Vagina (tissue), 2 donors: Measurements from ENCODE around the gene EPHB6.

ENCODE experiments used
- CTCF ChIP-seq, 3 experiments: fragments of 450-650 bp in 2 of 3; fragments of 200-600 bp in 1 of 3; sonication (generic) in 1 of 3; IDR thresholded peaks; one replicate each; pipeline ENCODE4 v1.5.1; 2017 to 2019; ENCODE audit warnings: antibody characterized with exemption in 3 of 3, mild to moderate bottlenecking in 2 of 3, moderate library complexity in 2 of 3
- POLR2A ChIP-seq, 2 donors: fragments of 450-650 bp; IDR thresholded peaks; one replicate each; pipeline ENCODE4 v1.6.1; 2017; ENCODE audit warnings: antibody characterized with exemption in 2 of 2, mild to moderate bottlenecking in 2 of 2, moderate library complexity in 2 of 2

GRCh38 chr7:142868188-142868985 lies 13.5 kb downstream of the EPHB6 start:
- no peak for TF ChIP-seq CTCF (IDR thresholded peaks at IDR 0.05)
- no peak for TF ChIP-seq POLR2A (IDR thresholded peaks at IDR 0.05)
